Measurements from ENCODE around the gene FMNL1.

DNA sequence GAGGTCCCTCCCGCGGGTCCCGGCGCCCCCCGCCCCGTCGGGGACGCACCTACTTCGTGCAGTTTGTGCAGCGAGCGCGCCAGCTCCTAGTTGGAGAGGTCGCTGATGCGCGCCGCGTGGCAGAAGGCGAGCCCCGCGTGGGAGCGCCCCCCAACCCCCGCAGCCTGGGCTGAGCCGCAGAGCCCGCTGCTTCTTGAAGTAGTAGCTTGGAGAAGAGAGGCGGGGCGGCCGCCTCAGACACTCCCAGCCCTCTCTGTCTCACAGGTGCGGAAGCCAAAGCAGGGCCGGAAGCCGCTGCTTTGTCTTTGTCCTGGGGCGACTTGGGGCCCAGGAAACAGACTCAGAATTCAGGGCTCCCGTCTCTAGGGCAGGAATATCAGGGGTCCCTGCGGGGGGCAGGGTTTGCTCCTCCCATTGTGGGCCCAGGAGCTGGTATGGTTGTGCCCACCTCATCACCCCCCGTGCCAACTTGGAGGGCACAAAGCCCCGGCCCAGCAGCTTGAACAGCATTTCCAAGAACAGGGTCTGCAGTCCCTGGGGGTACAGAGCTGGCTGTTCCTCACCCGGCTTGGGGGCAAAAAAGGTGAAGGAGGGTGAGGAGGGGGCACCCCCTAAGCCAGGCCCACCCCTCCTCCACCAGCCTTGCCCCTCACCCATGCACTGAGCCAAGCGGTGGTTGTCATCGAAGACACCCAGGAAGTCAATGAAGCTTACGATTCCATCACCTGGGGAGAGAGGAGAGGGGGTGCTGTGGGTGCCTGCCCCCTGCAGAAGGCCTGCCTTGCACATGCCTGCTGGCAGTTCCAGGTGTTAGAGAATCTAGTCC lies 26.7 kb downstream of the FMNL1 start:
- TF ChIP-seq POLR2A (IDR thresholded peaks at IDR 0.05), result no peak
- TF ChIP-seq, protein P1, sequence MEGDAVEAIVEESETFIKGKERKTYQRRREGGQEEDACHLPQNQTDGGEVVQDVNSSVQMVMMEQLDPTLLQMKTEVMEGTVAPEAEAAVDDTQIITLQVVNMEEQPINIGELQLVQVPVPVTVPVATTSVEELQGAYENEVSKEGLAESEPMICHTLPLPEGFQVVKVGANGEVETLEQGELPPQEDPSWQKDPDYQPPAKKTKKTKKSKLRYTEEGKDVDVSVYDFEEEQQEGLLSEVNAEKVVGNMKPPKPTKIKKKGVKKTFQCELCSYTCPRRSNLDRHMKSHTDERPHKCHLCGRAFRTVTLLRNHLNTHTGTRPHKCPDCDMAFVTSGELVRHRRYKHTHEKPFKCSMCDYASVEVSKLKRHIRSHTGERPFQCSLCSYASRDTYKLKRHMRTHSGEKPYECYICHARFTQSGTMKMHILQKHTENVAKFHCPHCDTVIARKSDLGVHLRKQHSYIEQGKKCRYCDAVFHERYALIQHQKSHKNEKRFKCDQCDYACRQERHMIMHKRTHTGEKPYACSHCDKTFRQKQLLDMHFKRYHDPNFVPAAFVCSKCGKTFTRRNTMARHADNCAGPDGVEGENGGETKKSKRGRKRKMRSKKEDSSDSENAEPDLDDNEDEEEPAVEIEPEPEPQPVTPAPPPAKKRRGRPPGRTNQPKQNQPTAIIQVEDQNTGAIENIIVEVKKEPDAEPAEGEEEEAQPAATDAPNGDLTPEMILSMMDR (IDR thresholded peaks at IDR 0.05), result no peak
- no peak for TF ChIP-seq POLR2AphosphoS5 (IDR thresholded peaks at IDR 0.05)
